GM23338 (cell line): ENCODE data around the gene SAPCD1.

Experiments
- EZH2 ChIP-seq: fragments of 200-600 bp; sonication (generic); IDR thresholded peaks from one replicate; pipeline ENCODE4 v1.8.0; 2017; ENCODE audit warnings: antibody characterized with exemption, mild to moderate bottlenecking, low read depth; ENCODE audit not compliant: unreplicated experiment
- POLR2AphosphoS5 ChIP-seq: IDR thresholded peaks from 2 replicates; pipeline ENCODE4 v1.6.1; 2016; ENCODE audit warnings: antibody characterized with exemption, low read depth
- TF ChIP-seq, protein P1 (sequence below), 2 experiments: fragments of 200-600 bp in 1 of 2; sonication (generic) in 1 of 2; conservative IDR thresholded peaks; 2 replicates each; pipeline versions ENCODE4 v1.5.1 to v1.6.1; 2016 to 2017; ENCODE audit warnings: antibody characterized with exemption in 2 of 2, low read depth in 2 of 2, mild to moderate bottlenecking in 2 of 2, moderate library complexity in 1 of 2

DNA sequence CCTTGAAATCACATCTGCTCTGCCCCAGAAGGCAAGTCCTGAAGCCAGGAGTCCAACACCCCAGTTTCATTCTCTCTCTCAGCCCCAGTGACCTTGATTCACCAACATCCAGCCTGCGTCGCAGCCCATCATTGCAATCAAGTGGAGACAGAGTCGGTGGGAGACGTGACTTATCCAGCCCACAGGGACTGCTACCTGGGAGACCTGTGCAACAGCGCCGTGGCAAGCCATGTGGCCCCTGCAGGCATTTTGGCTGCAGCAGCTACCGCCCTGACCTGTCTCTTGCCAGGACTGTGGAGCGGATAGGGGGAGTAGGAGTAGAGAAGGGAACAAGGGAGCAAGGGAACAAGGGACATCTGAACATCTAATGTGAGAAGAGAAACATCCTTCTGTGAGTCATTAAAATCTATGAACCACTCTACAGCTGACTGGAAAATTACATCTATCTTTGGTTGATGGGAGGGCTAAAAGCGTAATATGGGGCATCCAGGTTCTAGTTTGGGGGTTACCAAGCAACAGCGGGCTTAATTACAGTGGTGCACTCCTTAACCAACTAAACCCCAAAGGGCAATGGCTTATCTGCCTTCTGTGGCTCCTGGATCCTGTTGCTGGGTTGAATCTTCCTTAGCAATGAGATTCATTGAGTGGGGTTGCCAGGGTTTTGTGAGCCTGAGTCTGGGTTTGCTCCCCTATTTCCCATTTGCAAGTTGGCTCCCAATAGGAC, 44.8 kb upstream of the SAPCD1 start:
- TF ChIP-seq, protein P1, sequence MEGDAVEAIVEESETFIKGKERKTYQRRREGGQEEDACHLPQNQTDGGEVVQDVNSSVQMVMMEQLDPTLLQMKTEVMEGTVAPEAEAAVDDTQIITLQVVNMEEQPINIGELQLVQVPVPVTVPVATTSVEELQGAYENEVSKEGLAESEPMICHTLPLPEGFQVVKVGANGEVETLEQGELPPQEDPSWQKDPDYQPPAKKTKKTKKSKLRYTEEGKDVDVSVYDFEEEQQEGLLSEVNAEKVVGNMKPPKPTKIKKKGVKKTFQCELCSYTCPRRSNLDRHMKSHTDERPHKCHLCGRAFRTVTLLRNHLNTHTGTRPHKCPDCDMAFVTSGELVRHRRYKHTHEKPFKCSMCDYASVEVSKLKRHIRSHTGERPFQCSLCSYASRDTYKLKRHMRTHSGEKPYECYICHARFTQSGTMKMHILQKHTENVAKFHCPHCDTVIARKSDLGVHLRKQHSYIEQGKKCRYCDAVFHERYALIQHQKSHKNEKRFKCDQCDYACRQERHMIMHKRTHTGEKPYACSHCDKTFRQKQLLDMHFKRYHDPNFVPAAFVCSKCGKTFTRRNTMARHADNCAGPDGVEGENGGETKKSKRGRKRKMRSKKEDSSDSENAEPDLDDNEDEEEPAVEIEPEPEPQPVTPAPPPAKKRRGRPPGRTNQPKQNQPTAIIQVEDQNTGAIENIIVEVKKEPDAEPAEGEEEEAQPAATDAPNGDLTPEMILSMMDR (conservative IDR thresholded peaks at IDR 0.05; ENCODE audit: low read depth in 2 of 2), result peak; percentile 64 to 67
- TF ChIP-seq EZH2 (no peak), POLR2AphosphoS5 (no peak)
